ENCODE results near the gene ADARB2. TPM values are rescaled to one million over a fixed set of nuclear protein-coding genes. Genes with fewer than 3 reads are reported as not detected.

ADARB2 gene
- total RNA-seq, 1 experiment from 2014 or later = not detected

DNA sequence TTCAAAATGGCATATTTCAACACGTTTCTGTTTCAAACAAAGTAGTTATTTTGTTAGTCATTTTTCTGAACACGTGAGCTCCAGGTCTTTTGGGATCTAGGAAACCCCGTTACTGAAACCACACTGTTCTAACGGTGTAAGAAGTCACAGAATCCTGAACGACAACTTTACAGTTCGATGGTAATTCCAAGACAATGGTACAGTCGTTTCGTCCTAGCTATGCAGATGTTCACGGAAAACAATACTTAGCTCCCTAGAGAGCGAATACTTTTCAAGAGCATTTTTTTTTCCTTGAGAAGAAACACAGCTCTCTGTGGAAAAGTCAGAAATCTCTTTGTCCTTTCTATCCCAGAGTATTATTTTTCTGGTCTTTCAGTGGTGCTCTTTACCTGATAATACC, 254.1 kb downstream of the ADARB2 start:
- TF ChIP-seq, protein P1, sequence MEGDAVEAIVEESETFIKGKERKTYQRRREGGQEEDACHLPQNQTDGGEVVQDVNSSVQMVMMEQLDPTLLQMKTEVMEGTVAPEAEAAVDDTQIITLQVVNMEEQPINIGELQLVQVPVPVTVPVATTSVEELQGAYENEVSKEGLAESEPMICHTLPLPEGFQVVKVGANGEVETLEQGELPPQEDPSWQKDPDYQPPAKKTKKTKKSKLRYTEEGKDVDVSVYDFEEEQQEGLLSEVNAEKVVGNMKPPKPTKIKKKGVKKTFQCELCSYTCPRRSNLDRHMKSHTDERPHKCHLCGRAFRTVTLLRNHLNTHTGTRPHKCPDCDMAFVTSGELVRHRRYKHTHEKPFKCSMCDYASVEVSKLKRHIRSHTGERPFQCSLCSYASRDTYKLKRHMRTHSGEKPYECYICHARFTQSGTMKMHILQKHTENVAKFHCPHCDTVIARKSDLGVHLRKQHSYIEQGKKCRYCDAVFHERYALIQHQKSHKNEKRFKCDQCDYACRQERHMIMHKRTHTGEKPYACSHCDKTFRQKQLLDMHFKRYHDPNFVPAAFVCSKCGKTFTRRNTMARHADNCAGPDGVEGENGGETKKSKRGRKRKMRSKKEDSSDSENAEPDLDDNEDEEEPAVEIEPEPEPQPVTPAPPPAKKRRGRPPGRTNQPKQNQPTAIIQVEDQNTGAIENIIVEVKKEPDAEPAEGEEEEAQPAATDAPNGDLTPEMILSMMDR (IDR thresholded peaks at IDR 0.05; ENCODE audit: unreplicated experiment) = no peak
- intact Hi-C loops (cut with micrococcal nuclease; ENCODE audit: unreplicated experiment) = no loop called here
- Mint-ChIP-seq H3K36me3 (ENCODE audit: insufficient read depth, unreplicated experiment) (no peaks in the 10 kb centered on the region), H3K27ac (ENCODE audit: unreplicated experiment) (no peak overlapping the region), H3K4me1 (ENCODE audit: low read depth, unreplicated experiment) (no peaks in the 10 kb centered on the region), H3K27me3 (ENCODE audit: unreplicated experiment) (peaks cover 46% of the 10 kb centered on the region), H3K9me3 (ENCODE audit: low read depth, unreplicated experiment) (peaks cover 9% of the 10 kb centered on the region), H3K4me3 (ENCODE audit: low read depth, unreplicated experiment) (no peak overlapping the region)
- DNase-seq = no peak
- CTCF ChIA-PET = no interaction called here
- no TSS peak for BruUV-seq (replicated peaks)

DNA sequence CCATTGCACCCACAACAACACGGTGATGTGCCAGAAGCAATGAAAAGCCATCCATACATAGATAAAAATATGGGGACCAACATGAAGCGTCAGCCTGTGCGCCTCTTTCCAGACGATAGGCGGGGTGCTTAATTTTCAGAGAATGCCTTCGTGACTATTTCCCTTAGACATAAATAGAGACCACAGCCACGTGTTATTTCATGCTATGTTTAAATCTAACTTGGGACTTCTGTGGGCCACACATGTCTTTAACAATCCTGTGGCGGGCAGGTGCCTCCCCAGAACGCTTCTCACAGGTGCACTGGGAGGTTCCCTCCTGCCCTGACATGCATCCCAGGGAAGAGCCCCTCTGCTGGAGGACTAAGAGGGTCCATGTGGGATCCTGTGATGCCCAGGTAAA, 259.7 kb downstream of the ADARB2 start:
- CTCF ChIA-PET = no interaction called here
- no peak for DNase-seq
- intact Hi-C loops (cut with micrococcal nuclease; ENCODE audit: unreplicated experiment) = no loop called here
- Mint-ChIP-seq H3K9me3 (ENCODE audit: low read depth, unreplicated experiment) (peaks cover 7% of the 10 kb centered on the region), H3K4me1 (ENCODE audit: low read depth, unreplicated experiment) (no peaks in the 10 kb centered on the region), H3K36me3 (ENCODE audit: insufficient read depth, unreplicated experiment) (no peaks in the 10 kb centered on the region), H3K27me3 (ENCODE audit: unreplicated experiment) (peaks cover 54% of the 10 kb centered on the region), H3K4me3 (ENCODE audit: low read depth, unreplicated experiment) (no peak overlapping the region), H3K27ac (ENCODE audit: unreplicated experiment) (no peak overlapping the region)
- BruUV-seq (replicated peaks) = no TSS peak
- TF ChIP-seq, protein P1 (IDR thresholded peaks at IDR 0.05; ENCODE audit: unreplicated experiment) = no peak

DNA sequence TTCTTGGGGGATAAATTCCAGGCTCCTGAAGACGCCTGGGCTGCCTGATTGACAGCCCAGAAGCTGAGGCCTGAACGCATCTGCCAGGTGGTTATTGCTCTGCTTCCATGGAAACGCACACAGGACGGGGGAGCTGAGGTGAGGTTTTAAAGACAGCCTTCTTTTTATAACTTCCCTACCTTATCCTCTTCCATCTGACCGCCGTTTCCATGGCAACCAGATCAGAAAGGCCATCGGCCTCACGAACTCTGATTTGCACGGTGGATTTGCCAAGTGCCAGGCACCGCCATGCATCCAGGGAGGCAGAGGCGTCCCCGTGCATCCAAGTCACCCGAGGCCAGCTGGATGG, 260.9 kb downstream of the ADARB2 start:
- intact Hi-C loops (cut with micrococcal nuclease; ENCODE audit: unreplicated experiment) = no loop called here
- H3K36me3 Mint-ChIP-seq (ENCODE audit: insufficient read depth, unreplicated experiment) = no peaks in the 10 kb centered on the region
- H3K9me3 Mint-ChIP-seq (ENCODE audit: low read depth, unreplicated experiment) = peaks cover 10% of the 10 kb centered on the region
- CTCF ChIA-PET = no interaction called here
- no peak for DNase-seq
- no peak overlapping the region for H3K4me3 Mint-ChIP-seq (ENCODE audit: low read depth, unreplicated experiment)
- TF ChIP-seq, protein P1 (IDR thresholded peaks at IDR 0.05; ENCODE audit: unreplicated experiment) = no peak
- H3K27me3 Mint-ChIP-seq (ENCODE audit: unreplicated experiment) = peaks cover 62% of the 10 kb centered on the region
- H3K4me1 Mint-ChIP-seq (ENCODE audit: low read depth, unreplicated experiment) = no peaks in the 10 kb centered on the region
- BruUV-seq (replicated peaks) = no TSS peak
- H3K27ac Mint-ChIP-seq (ENCODE audit: unreplicated experiment) = no peak overlapping the region

DNA sequence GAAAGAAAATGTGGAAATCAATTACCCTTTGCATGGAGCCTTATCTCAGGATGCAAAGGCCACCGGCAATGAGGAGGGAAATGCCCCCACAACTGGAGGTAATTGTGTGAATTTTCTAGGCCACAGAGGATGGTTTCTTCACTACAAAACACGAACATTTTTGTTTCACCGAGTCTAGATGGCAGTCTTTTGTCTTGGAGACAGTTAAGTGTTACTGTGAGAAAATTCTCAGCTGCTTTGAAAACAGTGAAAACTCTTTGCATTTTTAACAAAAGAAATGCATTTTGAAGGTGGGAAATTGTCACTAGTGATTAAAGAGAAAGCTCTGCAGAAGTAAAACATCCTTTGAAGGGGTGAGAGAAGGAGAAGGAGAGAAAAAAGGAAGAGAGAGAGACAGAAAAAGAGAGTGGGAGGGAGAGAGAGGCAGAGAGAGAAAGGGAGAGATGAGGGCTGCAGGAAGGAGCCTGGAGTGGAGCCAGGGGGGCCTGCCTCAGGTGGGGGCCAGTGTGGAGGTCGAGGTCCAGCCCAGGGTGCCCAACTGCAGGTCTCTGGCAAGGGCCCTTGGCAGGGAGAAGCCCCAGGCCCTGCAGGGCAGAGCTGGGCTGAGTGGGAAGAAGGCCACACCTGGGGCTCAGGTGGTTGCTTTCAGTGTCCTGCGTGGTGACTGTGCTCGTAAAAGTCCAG, 261.4 kb downstream of the ADARB2 start:
- BruUV-seq (replicated peaks) = no TSS peak
- no peak for DNase-seq
- Mint-ChIP-seq H3K27me3 (ENCODE audit: unreplicated experiment) (peaks cover 62% of the 10 kb centered on the region), H3K27ac (ENCODE audit: unreplicated experiment) (no peak overlapping the region), H3K36me3 (ENCODE audit: insufficient read depth, unreplicated experiment) (no peaks in the 10 kb centered on the region), H3K4me1 (ENCODE audit: low read depth, unreplicated experiment) (no peaks in the 10 kb centered on the region), H3K9me3 (ENCODE audit: low read depth, unreplicated experiment) (peaks cover 10% of the 10 kb centered on the region), H3K4me3 (ENCODE audit: low read depth, unreplicated experiment) (no peak overlapping the region)
- intact Hi-C loops (cut with micrococcal nuclease; ENCODE audit: unreplicated experiment) = no loop called here
- TF ChIP-seq, protein P1 (IDR thresholded peaks at IDR 0.05; ENCODE audit: unreplicated experiment) = no peak
- CTCF ChIA-PET = no interaction called here

Data from Calu3 (cell line).